BE2C (cell line): ENCODE data around the gene ALK.

ENCODE experiments used
- DNase-seq: peaks from one replicate; pipeline ENCODE4 v3.0.0-alpha.2; 2020
- H3K27me3 ChIP-seq: fragments of 250-450 bp; sonication (Bioruptor Pico); 2 replicates; pipeline ENCODE4 v1.5.1; 2020; ENCODE audit warnings: mild to moderate bottlenecking
- H3K36me3 ChIP-seq: fragments of 250-450 bp; sonication (Bioruptor Pico); 2 replicates; pipeline ENCODE4 v1.5.1; 2020; ENCODE audit warnings: mild to moderate bottlenecking
- H3K4me1 ChIP-seq: fragments of 250-450 bp; sonication (Bioruptor Pico); 2 replicates; pipeline ENCODE4 v1.5.1; 2020
- H3K4me3 ChIP-seq: 2 replicates; pipeline ENCODE4 v1.5.1; 2011; ENCODE audit warnings: low read depth, low read length
- H3K9me3 ChIP-seq: fragments of 250-450 bp; sonication (Bioruptor Pico); 2 replicates; pipeline ENCODE4 v1.5.1; 2020
- CTCF ChIP-seq: IDR thresholded peaks from 2 replicates; pipeline ENCODE4 v1.5.1; 2012; ENCODE audit warnings: mild to moderate bottlenecking, low read depth, low read length

The ALK gene

GRCh38 chr2:29147963-29148362, 773.4 kb downstream of the ALK start:
- Histone ChIP-seq H3K27me3 (no peaks in the 10 kb centered on the region), H3K9me3 (no peaks in the 10 kb centered on the region), H3K4me1 (no peaks in the 10 kb centered on the region), H3K36me3 (peaks cover 10% of the 10 kb centered on the region), H3K4me3 (no peak overlapping the region)
- no peak for TF ChIP-seq CTCF
- no peak for DNase-seq

GRCh38 chr2:29146197-29146596, 775.2 kb downstream of the ALK start:
- Histone ChIP-seq H3K9me3 (no peaks in the 10 kb centered on the region), H3K4me3 (no peak overlapping the region), H3K4me1 (no peaks in the 10 kb centered on the region), H3K36me3 (peaks cover 10% of the 10 kb centered on the region), H3K27me3 (no peaks in the 10 kb centered on the region)
- no peak for DNase-seq
- no peak for TF ChIP-seq CTCF

GRCh38 chr2:29143657-29144056, 777.7 kb downstream of the ALK start:
- no peaks in the 10 kb centered on the region for H3K9me3 ChIP-seq
- no peaks in the 10 kb centered on the region for H3K27me3 ChIP-seq
- H3K4me1 ChIP-seq: no peaks in the 10 kb centered on the region
- no peak for TF ChIP-seq CTCF
- H3K4me3 ChIP-seq: no peak overlapping the region
- DNase-seq: no peak
- peaks cover 10% of the 10 kb centered on the region for H3K36me3 ChIP-seq
